Measurements from ENCODE around the gene HINFP. TPM values are rescaled to one million over a fixed set of nuclear protein-coding genes. Genes with fewer than 3 reads are reported as not detected.

HINFP gene
- total RNA-seq, 4 donors from 2014 or later: 20.7 to 63.6 (median 48.2) TPM

DNA sequence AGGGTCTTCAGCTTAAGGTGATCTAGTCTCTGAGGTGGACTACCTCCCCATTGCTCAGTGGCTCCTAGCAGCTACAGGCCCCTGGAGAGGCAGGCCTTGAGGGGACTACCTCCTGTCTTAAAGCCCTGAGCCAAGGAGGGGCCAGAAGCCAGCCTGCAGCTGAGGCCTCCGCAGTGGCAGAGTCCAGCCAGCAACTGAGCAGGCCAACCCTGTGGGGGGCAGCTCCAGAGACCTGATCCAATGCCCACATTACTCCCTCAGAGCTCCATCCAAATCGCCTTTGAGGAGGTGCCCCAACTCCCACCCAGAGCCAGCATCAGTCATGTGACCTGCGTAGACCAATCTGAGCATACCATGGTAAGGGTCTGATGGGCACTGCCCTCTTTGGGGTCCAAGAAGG is 11.5 kb upstream of the HINFP start:
- Histone ChIP-seq H3K27ac (no peak overlapping the region), H3K4me3 (no peak overlapping the region), H3K9me3 (no peaks in the 10 kb centered on the region), H3K27me3 (no peaks in the 10 kb centered on the region), H3K4me1 (peaks cover 11 to 29% (median 20%) of the 10 kb centered on the region in 4 donors), H3K36me3 (peaks cover 0 to 22% (median 0%) of the 10 kb centered on the region in 4 donors)
- 92% methylated on average over 3 of the region's 3 CpGs; no CpG with 5 or more reads in 1 of the 2 donors for WGBS, 2 donors (ENCODE audit: low coverage in 1 of 2)
- DNase-seq: no peak
- intact Hi-C loops (cut with DNase I; ENCODE audit: low total_unique reads) (no loop called here), in situ Hi-C loops (cut with MboI; ENCODE audit: low pct_ligation_motif_present in 1 of 4, low pct_unique_long_range_greater_than_20kb in 1 of 4, low sequenced_read_pairs in 3 of 4) (no loop called here)
- TF ChIP-seq EP300 (IDR thresholded peaks at IDR 0.05; ENCODE audit: low read depth): no peak
- no peak for TF ChIP-seq POLR2AphosphoS5 (IDR thresholded peaks at IDR 0.05)
- no peak for TF ChIP-seq POLR2A (IDR thresholded peaks at IDR 0.05)

DNA sequence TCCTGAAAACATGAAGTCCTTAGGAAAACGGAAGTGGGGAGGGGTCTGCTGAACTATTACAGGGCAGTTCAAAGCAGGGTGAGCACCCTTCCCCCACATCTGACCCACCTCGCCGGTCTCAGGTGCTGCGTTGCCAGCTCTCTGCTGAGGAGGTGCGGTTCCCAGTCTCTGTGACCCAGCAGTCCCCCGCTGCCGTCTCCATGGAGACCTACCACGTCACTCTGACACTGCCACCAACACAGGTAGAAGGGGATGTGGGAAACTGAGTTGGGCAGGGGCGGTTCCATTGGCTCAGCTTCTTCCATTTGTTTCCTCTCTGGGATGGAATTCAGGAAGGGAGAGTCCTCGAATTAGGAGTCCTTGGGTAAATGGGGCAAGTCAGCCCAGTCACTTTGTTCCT is 10.9 kb upstream of the HINFP start:
- Histone ChIP-seq H3K4me3 (no peak overlapping the region), H3K4me1 (peaks cover 11 to 29% (median 20%) of the 10 kb centered on the region in 4 donors), H3K27me3 (no peaks in the 10 kb centered on the region), H3K36me3 (peaks cover 0 to 22% (median 0%) of the 10 kb centered on the region in 4 donors), H3K9me3 (no peaks in the 10 kb centered on the region), H3K27ac (no peak overlapping the region)
- 82 to 87% methylated on average over 8 to 10 of the region's 10 CpGs for WGBS, 2 donors (ENCODE audit: low coverage in 1 of 2)
- intact Hi-C loops (cut with DNase I; ENCODE audit: low total_unique reads) (no loop called here), in situ Hi-C loops (cut with MboI; ENCODE audit: low pct_ligation_motif_present in 1 of 4, low pct_unique_long_range_greater_than_20kb in 1 of 4, low sequenced_read_pairs in 3 of 4) (no loop called here)
- DNase-seq: no peak
- TF ChIP-seq POLR2AphosphoS5 (IDR thresholded peaks at IDR 0.05): no peak
- no peak for TF ChIP-seq EP300 (IDR thresholded peaks at IDR 0.05; ENCODE audit: low read depth)
- no peak for TF ChIP-seq POLR2A (IDR thresholded peaks at IDR 0.05)
- TF ChIP-seq, protein P1, sequence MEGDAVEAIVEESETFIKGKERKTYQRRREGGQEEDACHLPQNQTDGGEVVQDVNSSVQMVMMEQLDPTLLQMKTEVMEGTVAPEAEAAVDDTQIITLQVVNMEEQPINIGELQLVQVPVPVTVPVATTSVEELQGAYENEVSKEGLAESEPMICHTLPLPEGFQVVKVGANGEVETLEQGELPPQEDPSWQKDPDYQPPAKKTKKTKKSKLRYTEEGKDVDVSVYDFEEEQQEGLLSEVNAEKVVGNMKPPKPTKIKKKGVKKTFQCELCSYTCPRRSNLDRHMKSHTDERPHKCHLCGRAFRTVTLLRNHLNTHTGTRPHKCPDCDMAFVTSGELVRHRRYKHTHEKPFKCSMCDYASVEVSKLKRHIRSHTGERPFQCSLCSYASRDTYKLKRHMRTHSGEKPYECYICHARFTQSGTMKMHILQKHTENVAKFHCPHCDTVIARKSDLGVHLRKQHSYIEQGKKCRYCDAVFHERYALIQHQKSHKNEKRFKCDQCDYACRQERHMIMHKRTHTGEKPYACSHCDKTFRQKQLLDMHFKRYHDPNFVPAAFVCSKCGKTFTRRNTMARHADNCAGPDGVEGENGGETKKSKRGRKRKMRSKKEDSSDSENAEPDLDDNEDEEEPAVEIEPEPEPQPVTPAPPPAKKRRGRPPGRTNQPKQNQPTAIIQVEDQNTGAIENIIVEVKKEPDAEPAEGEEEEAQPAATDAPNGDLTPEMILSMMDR (IDR thresholded peaks at IDR 0.05): no peak

DNA sequence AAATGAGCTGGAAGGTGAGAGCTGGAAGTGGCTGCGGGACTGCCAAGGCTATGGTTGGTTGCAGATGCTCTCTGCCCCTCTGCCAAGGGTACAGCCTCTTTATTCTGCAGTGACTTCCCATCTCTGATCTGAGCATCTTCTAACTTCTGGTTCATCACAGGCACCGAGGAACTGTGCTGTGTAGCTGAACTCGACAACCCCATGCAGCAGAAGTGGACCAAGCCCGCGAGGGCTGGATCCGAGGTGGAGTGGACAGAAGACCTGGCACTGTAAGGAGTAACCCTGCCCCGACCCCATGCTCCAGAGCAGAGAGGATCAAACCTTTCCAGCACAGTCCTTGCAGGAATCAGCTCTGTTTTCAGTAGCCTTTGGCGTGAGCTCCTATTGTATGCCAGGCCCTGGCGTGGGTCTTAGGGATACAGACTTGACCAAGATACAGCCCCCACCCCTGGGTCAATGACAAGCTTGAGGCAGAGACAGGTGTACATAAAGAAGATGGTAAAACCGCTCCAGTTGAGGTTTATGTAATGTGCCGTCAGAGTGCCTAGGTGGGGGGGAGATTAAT is 9.9 kb upstream of the HINFP start:
- Histone ChIP-seq H3K9me3 (no peaks in the 10 kb centered on the region), H3K36me3 (peaks cover 0 to 25% (median 0%) of the 10 kb centered on the region in 4 donors), H3K27ac (no peak overlapping the region), H3K27me3 (no peaks in the 10 kb centered on the region), H3K4me3 (no peak overlapping the region), H3K4me1 (peaks cover 10 to 26% (median 18%) of the 10 kb centered on the region in 4 donors)
- no peak for DNase-seq
- TF ChIP-seq POLR2AphosphoS5 (IDR thresholded peaks at IDR 0.05) (no peak), POLR2A (IDR thresholded peaks at IDR 0.05) (no peak), EP300 (IDR thresholded peaks at IDR 0.05; ENCODE audit: low read depth) (no peak)
- TF ChIP-seq, protein P1 (IDR thresholded peaks at IDR 0.05): no peak
- intact Hi-C loops (cut with DNase I; ENCODE audit: low total_unique reads) (no loop called here), in situ Hi-C loops (cut with MboI; ENCODE audit: low pct_ligation_motif_present in 1 of 4, low pct_unique_long_range_greater_than_20kb in 1 of 4, low sequenced_read_pairs in 3 of 4) (no loop called here)
- WGBS, 2 donors (ENCODE audit: low coverage in 1 of 2): 95 to 100% methylated on average over 2 to 11 of the region's 11 CpGs

DNA sequence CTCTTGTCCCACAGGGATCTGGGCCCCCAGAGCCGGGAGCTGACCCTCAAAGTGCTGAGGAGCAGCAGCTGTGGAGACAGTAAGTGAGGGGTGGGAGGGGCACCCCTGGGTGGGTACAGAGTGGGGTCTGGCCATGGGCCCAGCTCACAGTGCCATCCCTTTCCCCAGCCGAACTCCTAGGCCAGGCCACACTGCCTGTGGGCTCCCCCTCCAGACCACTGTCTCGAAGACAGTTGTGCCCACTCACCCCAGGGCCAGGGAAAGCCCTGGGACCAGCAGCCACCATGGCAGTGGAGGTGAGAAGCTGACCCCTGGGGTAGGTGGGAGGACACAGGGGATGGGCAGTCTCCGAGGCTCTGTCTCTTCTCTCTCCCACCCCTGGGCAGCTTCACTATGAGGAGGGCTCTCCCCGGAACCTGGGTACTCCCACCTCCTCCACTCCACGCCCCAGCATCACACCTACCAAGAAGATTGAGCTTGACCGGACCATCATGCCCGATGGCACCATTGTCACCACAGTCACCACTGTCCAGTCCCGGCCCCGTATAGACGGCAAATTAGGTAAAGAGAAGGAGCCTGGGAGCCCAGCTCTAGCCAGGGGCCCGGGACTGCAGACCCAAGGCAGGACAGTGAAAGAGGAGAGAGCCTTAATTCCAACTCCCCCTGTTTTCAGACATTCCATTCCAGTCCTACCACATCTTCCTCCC is 8.9 kb upstream of the HINFP start:
- no peak for TF ChIP-seq POLR2A (IDR thresholded peaks at IDR 0.05)
- no peak for TF ChIP-seq POLR2AphosphoS5 (IDR thresholded peaks at IDR 0.05)
- TF ChIP-seq, protein P1 (IDR thresholded peaks at IDR 0.05): no peak
- no peak for TF ChIP-seq EP300 (IDR thresholded peaks at IDR 0.05; ENCODE audit: low read depth)
- H3K36me3 ChIP-seq: peaks cover 0 to 25% (median 0%) of the 10 kb centered on the region in 4 donors
- WGBS, 2 donors (ENCODE audit: low coverage in 1 of 2): 88 to 93% methylated on average over 3 to 12 of the region's 12 CpGs
- H3K9me3 ChIP-seq: no peaks in the 10 kb centered on the region
- peaks cover 6 to 21% (median 15%) of the 10 kb centered on the region in 4 donors for H3K4me1 ChIP-seq
- DNase-seq: no peak
- no peak overlapping the region for H3K27ac ChIP-seq
- intact Hi-C loops (cut with DNase I; ENCODE audit: low total_unique reads) (no loop called here), in situ Hi-C loops (cut with MboI; ENCODE audit: low pct_ligation_motif_present in 1 of 4, low pct_unique_long_range_greater_than_20kb in 1 of 4, low sequenced_read_pairs in 3 of 4) (no loop called here)
- H3K4me3 ChIP-seq: no peak overlapping the region
- H3K27me3 ChIP-seq: no peaks in the 10 kb centered on the region

Measured in transverse colon (tissue), 4 donors.